WTC11 (cell line): ENCODE measurements around the gene TMEM100.

Experiments
- SMAD4 ChIP-seq: sonication (generic); formaldehyde crosslinking; IDR thresholded peaks from 2 replicates; pipeline ENCODE4 v1.8.0; 2022; ENCODE audit warnings: mild to moderate bottlenecking, missing genetic modification reagents
- TCF7 ChIP-seq: sonication (generic); formaldehyde crosslinking; IDR thresholded peaks from 2 replicates; pipeline ENCODE4 v1.8.0; 2022; ENCODE audit warnings: mild to moderate bottlenecking, low read depth, missing genetic modification reagents, moderate library complexity
- TEAD1 ChIP-seq: sonication (generic); formaldehyde crosslinking; IDR thresholded peaks from 2 replicates; pipeline ENCODE4 v1.8.0; 2022; ENCODE audit warnings: mild to moderate bottlenecking, missing genetic modification reagents
- ZNF396 ChIP-seq: fragments of 250-450 bp; sonication (Bioruptor Pico); IDR thresholded peaks from 2 replicates; pipeline ENCODE4 v1.8.0; 2021; ENCODE audit warnings: mild to moderate bottlenecking, moderate library complexity, borderline replicate concordance
- TF ChIP-seq, protein P1 (sequence below): sonication (generic); formaldehyde crosslinking; IDR thresholded peaks from 2 replicates; pipeline ENCODE4 v1.8.1; 2023; ENCODE audit warnings: mild to moderate bottlenecking, missing genetic modification reagents, moderate library complexity
- TF ChIP-seq, protein P2 (sequence below): fragments of 200-600 bp; IDR thresholded peaks from 2 replicates; pipeline ENCODE4 v1.8.0; 2022; ENCODE audit warnings: antibody characterized with exemption
- TF ChIP-seq, protein P3 (sequence below): sonication (generic); formaldehyde crosslinking; IDR thresholded peaks from 2 replicates; pipeline ENCODE4 v1.8.1; 2023; ENCODE audit warnings: mild to moderate bottlenecking, missing genetic modification reagents, moderate library complexity

DNA sequence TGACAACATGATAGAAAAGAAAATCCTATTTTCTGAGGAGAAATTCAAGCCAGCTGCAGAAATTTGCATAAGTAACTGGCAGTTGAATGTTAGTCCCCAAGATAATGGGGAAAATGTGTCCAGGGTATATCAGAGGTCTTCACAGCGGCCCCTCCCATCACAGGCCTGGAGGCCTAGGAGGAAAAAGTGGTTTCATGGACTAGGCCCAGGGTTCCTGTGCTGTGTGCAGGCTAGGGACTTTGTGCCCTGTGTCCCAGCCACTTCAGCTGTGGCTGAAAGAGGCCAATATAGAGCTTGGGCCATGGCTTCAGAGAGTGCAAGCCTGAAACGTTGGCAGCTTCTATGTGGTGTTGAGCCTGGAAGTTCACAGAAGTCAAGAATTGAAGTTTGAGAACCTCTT lies 35.6 kb downstream of the TMEM100 start:
- TF ChIP-seq, protein P1, sequence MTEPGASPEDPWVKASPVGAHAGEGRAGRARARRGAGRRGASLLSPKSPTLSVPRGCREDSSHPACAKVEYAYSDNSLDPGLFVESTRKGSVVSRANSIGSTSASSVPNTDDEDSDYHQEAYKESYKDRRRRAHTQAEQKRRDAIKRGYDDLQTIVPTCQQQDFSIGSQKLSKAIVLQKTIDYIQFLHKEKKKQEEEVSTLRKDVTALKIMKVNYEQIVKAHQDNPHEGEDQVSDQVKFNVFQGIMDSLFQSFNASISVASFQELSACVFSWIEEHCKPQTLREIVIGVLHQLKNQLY (CRISPR knock-in tag), result no peak
- TF ChIP-seq, protein P2, sequence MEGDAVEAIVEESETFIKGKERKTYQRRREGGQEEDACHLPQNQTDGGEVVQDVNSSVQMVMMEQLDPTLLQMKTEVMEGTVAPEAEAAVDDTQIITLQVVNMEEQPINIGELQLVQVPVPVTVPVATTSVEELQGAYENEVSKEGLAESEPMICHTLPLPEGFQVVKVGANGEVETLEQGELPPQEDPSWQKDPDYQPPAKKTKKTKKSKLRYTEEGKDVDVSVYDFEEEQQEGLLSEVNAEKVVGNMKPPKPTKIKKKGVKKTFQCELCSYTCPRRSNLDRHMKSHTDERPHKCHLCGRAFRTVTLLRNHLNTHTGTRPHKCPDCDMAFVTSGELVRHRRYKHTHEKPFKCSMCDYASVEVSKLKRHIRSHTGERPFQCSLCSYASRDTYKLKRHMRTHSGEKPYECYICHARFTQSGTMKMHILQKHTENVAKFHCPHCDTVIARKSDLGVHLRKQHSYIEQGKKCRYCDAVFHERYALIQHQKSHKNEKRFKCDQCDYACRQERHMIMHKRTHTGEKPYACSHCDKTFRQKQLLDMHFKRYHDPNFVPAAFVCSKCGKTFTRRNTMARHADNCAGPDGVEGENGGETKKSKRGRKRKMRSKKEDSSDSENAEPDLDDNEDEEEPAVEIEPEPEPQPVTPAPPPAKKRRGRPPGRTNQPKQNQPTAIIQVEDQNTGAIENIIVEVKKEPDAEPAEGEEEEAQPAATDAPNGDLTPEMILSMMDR, result no peak
- TF ChIP-seq TEAD1 (CRISPR knock-in tag), result no peak
- TF ChIP-seq TCF7 (CRISPR knock-in tag), result no peak
- no peak for TF ChIP-seq ZNF396 (CRISPR knock-in tag)
- no peak for TF ChIP-seq SMAD4 (CRISPR knock-in tag)
- TF ChIP-seq, protein P3, sequence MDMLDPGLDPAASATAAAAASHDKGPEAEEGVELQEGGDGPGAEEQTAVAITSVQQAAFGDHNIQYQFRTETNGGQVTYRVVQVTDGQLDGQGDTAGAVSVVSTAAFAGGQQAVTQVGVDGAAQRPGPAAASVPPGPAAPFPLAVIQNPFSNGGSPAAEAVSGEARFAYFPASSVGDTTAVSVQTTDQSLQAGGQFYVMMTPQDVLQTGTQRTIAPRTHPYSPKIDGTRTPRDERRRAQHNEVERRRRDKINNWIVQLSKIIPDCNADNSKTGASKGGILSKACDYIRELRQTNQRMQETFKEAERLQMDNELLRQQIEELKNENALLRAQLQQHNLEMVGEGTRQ (CRISPR knock-in tag), result no peak
